Erythroblast (primary cell): ENCODE results near the gene TUB.

Source experiments
- GATA1 ChIP-seq: IDR thresholded peaks from 2 replicates; pipeline ENCODE4 v1.6.1; 2011; ENCODE audit warnings: low read depth, mild to moderate bottlenecking, control low read depth, low read length, moderate library complexity
- POLR2A ChIP-seq: IDR thresholded peaks from 2 replicates; pipeline ENCODE4 v1.6.1; 2011; ENCODE audit warnings: mild to moderate bottlenecking, low read length

- TF ChIP-seq POLR2A (no peak), GATA1 (no peak)
These were observed 44.8 kb upstream of the TUB start for GRCh38 chr11:8036002-8036802.
